GM21619 (cell line): ENCODE data around the gene KDM2A.

Experiments used
- ATAC-seq: cut with Tn5 transposase; IDR thresholded peaks from one replicate; pipeline ENCODE4 v1.9.1; 2021; ENCODE audit not compliant: unreplicated experiment

KDM2A gene

DNA sequence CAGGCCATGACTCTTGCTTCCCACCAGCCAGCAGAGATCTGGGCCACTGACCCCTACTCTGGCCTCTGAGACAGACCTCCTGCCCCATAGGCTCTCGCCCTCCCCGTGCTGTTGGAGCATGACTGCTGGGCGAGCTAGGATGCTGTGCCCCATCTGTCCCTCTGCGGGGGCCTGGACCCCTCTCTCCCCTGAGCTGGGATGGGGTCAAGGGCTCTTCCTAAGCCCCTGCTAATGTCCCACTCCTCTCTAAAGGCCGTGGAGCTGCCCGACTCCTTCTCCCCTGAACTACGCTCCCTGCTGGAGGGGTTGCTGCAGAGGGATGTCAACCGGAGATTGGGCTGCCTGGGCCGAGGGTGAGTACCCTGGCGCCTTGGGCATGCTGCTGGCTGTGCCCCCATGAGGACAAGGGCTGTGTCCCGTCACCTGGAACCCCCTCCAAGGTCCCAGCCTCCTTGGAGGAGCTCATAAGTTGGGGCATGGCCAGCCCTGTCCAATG lies 163.9 kb downstream of the KDM2A start:
- no peak for ATAC-seq

DNA sequence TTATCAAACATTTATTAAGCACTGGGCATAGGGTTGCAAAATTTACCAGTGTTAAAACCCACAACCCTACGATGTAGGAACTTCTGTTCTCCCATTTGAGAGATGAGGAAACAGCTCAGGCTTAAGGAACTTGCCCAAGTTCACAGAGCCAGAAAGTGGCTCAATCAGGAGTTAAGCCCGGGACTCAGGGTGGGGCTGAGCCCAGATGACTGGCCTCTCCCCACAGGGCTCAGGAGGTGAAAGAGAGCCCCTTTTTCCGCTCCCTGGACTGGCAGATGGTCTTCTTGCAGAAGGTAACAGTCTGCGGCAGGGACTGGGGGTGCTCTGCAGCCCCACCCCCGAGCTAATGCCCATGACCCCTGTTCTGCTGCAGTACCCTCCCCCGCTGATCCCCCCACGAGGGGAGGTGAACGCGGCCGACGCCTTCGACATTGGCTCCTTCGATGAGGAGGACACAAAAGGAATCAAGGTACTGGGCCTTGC lies 164.5 kb downstream of the KDM2A start:
- no peak for ATAC-seq

DNA sequence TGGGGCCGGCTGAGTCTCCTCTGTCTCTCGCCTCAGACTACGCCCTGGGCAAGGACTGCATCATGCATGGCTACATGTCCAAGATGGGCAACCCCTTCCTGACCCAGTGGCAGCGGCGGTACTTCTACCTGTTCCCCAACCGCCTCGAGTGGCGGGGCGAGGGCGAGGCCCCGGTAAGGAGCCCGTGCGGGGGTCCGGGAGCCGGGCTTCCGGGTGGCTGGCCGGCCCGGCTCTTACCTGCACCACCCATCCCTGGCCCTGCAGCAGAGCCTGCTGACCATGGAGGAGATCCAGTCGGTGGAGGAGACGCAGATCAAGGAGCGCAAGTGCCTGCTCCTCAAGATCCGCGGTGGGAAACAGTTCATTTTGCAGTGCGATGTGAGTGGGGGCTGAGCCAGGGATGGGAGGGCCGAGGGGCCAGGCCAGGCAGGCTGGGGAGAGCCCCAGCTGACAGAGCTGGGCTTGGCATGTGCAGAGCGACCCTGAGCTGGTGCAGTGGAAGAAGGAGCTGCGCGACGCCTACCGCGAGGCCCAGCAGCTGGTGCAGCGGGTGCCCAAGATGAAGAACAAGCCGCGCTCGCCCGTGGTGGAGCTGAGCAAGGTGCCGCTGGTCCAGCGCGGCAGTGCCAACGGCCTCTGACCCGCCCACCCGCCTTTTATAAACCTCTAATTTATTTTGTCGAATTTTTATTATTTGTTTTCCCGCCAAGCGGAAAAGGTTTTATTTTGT lies 165.9 kb downstream of the KDM2A start:
- ATAC-seq, result no peak

DNA sequence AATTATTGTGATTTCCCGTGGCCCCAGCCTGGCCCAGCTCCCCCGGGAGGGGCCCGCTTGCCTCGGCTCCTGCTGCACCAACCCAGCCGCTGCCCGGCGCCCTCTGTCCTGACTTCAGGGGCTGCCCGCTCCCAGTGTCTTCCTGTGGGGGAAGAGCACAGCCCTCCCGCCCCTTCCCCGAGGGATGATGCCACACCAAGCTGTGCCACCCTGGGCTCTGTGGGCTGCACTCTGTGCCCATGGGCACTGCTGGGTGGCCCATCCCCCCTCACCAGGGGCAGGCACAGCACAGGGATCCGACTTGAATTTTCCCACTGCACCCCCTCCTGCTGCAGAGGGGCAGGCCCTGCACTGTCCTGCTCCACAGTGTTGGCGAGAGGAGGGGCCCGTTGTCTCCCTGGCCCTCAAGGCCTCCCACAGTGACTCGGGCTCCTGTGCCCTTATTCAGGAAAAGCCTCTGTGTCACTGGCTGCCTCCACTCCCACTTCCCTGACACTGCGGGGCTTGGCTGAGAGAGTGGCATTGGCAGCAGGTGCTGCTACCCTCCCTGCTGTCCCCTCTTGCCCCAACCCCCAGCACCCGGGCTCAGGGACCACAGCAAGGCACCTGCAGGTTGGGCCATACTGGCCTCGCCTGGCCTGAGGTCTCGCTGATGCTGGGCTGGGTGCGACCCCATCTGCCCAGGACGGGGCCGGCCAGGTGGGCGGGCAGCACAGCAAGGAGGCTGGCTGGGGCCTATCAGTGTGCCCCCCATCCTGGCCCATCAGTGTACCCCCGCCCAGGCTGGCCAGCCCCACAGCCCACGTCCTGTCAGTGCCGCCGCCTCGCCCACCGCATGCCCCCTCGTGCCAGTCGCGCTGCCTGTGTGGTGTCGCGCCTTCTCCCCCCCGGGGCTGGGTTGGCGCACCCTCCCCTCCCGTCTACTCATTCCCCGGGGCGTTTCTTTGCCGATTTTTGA lies 166.8 kb downstream of the KDM2A start:
- no peak for ATAC-seq

DNA sequence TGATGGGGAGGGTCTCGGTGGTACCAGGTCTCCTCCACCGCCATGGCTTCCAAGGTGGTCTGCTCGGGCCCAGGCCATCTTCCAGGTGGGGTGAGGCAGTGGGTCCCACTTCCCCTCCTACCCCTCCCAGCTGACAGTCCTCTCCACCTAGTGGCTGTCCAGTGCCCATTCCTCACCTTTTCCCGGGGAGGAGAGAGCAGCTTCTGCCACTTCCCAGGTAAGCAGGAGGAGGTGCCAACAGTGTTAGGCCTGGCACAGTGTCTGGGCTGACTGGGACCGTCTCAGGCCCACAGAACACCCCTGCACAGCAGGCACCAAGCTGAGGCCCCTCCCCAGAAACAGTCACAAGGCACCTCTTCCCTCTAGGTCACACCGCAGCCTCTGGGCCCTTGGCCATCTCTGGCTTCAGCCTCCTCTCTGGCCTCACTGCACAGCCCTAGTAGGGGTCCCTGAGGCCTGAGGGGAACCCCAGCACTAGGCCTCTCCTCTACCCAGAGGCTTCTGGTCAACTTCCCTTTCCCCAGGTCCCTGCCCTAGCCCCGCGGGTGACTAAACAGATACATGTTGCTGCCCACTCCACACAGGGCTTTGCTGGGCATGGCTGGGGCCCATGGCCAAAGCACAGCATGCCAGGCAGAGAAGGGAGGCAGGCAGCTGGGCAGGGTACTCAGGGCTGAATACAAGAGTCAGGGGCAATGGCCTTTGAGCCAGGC lies 167.7 kb downstream of the KDM2A start:
- no peak for ATAC-seq

DNA sequence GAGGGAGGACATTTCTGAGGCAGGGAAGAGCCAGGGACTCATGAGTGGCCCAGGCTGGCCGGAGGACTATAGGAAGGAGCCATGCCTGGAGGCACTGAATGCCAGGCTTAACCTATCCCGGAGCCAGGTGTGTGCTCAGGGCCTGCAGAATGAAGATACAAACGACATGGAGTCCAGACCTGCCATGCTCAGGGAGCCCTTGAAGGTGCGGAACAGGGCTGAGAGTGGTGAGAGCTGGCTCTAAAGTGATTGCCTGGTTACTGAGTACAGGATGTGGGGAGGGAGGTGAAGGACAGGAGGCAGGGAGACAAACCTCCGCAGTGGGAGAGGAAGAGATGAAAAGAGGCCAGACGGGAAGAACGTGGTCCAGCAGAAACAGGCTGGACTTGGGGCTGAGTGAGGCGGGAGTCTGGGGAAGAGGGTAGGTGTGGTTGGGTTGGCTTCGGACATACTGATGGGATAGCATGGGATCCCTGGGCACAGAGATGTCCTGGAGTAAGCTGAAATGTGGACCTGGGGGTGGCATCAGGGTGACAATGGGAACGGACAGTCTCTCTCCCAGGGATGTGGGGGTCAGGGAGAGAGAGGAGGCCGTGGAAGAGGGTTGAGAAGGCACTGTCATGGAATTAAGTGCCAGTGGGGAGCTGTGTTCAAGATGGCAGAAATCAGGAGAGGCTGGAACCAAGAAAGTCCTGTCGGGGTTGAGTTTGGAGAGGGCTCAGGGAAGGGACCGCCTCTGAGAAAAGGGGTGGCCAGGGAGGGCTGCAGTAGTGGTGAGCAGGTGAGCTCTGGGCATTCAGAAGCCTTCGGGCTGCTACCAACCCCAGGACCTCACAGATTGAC lies 168.5 kb downstream of the KDM2A start:
- ATAC-seq, result no peak

DNA sequence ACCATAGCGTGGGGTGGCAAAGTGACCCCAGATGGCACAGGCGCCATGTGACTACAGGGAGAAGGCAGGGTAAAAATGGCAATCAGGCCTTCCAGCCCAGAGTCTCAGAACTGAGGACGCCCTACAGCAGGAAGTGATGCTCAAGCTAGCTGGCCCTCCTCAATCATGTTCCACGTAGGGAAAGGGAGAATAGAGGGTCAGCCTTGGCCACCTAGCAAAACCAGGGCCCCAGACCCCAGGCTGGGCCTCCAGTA lies 169.1 kb downstream of the KDM2A start:
- no peak for ATAC-seq

DNA sequence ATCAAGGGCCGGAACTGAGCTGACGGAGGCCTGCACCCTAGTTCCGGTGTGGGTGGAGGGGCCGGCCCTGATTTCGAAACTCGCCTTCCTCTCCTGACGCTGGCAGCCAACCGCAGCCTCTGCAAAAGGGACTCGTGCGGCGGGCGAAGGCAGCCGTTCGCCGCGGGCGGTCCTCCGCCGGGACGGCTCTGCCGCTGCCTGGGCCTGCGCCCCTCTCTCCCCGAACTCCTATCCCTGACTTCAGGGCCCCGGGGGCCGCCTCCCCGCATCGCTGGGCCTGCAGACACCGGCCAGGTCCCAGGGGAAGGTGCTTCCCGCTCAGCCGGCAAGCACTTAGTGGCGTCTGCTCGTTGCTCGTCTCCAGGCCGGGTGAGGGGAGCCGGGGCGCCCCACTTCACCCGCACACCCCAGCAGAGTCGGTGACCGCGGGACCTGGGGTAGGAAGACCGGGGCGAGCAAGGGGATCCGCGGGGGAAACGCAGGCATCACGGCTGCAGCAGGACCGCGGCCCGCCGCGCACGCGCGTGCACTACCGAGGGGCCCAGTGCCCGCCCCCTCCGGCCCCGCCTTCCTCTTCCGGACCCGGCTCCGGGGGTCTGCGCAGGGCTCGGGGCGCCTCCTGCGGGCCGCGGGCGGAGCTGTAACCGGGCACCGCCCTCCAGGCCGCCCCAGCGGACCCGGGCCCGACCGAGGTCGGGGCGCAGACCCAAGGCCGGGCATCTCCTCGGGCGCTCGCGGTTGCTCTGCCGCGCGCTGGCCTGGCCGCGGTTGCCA lies 169.6 kb downstream of the KDM2A start:
- peak; percentile 55 for ATAC-seq

DNA sequence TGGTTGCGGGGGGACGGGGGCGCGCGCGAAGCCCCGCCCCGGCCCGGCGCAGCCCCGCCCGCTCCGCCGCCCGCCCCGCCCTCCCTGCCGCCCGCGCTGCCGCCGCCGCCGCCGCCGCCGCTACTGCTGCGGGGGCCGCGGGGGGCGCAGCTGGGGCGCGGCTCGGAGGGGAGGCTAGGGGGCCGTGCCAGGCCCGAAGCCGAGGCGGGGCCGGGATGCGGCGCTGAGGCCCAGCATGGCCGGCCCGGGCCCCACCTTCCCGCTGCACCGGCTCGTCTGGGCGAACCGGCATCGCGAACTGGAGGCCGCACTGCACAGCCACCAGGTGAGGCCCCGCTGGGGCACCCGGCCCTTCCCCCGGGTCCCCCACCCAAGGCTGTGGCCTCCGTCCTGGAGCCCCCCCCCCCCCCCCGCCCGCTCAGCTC lies 170.2 kb downstream of the KDM2A start, which contains the start of gene ANKRD13D:
TSS of gene ANKRD13D (plus strand) at position 78 of the 425 bp plus-strand sequence. CDS start at position 236, 158 bp downstream.
- peak; percentile 34 for ATAC-seq

DNA sequence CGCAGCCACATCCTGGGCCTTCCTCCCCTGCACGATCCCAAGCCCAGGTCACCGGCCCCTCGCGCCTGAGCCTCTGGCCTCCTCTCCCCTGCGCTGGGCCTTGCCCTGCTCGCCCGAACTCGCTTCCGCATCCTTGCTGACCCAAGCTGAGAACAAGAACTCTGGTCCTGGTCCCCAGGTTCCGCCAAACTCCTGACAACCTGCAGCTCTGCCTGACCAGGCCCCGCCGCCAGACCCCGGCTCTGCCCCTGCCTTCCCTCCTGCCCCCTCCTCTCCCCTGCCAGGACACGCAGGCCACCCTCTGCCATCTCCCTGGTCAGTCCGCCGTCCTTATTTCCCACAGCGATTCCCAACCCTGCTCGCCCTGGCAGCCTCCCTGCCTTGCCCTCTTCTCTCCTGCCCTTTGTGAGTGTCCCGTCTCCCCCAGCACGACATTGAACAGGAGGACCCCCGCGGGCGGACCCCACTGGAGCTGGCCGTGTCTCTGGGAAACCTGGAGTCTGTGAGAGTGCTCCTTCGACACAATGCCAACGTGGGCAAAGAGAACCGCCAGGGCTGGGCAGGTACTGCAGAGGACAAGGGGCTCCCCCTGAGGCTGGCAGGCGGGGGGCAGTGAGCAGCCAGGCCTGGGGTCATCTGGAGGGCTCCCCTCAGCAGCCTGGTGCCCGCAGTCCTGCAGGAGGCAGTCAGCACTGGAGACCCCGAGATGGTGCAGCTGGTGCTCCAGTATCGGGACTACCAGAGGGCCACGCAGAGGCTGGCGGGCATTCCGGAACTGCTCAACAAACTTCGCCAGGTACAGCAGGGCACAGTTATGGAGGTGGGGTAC lies 170.8 kb downstream of the KDM2A start:
- peak; percentile 4 for ATAC-seq

DNA sequence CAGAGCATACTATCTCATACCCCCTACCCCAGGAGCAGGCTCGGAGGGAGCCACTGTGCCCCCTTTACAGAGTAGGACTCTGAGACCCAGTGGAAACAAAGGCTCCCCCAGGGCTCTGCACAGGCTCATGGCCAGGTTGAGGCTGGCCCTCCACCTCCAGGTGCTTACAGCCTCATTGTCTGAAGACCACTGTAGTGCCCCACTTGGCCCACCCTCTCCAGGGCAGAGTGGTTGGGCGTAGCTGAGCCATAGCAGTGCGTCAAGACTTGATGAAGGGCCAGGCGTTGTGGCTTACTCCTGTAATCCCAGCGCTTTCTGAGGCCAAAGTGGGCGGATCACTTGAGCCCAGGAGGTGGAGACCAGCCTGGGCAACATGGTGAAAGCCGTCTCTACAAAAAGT lies 171.7 kb downstream of the KDM2A start:
- ATAC-seq, result no peak

DNA sequence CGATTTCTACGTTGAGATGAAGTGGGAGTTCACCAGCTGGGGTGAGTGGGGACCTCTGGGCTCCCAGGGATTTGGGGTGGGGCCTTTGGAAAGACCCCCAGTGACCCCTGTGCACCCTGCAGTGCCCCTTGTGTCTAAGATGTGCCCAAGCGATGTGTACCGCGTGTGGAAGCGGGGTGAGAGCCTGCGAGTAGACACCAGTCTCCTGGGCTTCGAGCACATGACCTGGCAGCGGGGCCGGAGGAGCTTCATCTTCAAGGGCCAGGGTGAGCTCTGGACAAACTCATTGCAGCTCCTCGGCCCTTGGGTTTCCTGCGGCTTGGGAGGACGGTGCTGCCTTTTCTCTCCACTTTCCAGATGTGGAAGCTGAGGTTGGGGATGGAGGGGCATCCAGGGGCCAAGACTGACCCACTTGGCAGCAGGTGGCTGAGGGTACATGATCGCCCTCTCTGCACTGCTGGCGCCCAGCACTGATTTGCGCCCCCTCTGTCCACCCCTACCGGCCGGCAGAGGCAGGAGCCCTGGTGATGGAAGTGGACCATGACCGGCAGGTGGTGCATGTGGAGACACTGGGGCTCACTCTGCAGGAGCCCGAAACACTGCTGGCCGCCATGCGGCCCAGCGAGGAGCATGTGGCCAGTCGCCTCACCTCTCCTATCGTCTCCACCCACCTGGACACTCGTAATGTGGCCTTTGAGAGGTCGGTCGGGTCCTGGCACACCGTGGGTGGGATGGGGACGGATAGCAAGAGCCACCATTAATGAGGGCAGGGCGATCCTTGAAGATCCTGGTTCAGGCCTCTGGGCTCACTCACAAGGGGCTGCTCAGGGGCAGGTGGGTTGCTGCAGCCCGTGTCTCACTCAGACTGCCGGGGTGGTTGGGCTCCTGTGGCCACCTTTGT lies 172.7 kb downstream of the KDM2A start:
- no peak for ATAC-seq

DNA sequence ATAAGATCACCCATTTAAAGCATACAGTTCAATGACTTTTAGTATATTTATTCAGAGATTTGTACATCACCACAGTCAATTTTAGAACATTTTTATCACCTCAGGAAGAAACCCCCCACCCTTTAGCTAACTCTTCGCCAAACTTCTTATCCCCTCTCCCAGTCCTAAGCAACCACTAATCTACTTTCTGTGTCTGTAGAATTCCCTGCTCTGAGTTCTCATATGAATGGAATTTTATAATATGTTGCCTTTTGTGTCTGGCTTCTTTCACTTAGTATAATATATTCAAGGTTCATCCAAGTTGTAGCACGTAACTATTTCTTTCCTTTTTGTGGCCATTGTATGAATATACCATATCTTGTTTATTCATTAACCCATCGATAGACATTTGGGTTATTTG lies 173.6 kb downstream of the KDM2A start:
- no peak for ATAC-seq

DNA sequence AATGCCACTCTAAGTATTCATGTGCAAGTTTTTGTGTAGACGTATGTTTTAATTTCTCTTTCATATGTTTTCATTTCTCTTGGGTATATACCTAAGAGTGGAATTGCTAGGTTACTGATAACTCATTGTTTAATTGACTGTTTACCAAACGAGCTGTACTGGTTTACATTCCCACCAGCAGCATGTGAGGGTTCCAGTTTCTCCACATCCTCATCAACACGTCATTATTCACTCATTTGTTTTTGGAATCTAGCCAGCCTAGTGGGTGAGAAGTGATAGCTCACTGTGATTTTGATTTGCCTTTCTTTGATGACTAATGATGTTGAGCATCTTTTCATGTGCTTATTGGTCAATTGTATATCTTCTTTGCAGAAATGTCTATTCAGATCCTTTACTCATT lies 174.0 kb downstream of the KDM2A start:
- ATAC-seq, result no peak

DNA sequence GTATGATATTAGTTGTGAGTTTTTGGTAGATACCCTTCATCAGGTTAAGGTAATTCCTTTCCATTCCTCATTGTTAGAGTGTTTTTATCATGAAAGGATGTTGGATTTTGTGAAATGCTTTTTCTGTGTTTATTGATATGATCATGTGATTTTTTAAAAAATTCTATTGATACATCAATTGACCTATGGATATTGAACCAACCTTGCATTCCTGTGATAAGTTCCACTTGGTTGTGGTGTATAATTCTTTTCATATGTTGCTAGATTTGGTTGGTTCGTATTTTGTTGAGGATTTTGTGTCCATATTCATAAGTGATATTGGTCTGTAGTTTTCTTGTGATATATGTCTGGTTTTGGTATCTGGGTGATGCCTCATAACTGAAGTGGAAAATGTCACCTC lies 176.8 kb downstream of the KDM2A start:
- no peak for ATAC-seq

DNA sequence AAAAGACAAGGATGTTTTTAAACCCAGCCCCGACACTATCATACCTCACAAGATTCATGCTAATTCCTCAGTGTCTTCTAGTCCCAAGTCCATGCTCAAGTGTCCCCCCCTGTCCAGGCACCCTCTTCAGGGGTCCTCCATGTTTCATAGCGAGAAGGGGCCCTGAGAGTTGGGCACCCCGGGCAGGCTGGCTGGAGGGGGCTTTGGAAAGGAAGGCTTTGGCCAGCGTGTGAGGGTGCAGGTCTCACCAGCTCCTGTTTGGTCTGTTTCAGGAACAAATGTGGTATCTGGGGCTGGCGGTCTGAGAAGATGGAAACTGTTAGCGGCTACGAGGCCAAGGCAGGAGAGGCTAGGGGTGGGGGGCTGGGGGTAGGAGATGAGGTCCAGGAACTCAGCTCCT lies 179.7 kb downstream of the KDM2A start:
- no peak for ATAC-seq

DNA sequence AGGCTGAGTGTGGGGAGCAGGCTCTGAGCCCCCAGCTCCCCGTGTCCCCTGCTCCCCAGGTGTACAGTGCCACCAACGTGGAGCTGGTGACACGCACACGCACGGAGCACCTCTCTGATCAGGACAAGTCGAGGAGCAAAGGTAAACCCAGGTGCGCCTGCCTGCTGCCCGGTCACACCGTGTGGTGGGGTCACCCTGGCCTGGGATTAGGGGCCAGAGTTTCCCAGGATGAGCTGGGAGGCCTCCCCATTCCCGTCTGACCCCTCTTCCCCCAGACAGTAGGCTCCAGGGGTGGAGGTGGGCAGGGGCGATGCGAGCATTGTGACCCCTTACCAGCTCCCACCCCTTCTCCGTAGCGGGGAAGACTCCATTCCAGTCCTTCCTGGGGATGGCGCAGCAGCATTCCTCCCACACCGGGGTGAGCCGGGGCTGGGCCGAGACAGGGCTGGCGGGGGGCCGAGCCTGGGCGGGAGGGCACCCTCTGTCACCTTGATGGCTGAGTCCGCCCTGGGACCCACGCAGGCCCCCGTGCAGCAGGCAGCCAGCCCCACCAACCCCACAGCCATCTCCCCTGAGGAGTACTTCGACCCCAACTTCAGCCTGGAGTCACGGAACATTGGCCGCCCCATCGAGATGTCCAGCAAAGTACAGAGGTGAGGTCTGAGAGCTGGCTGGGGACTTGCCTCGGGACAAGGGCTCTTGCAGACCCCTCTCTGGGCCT lies 180.6 kb downstream of the KDM2A start:
- ATAC-seq, result no peak
